PC-9 (cell line): ENCODE measurements around the gene MYCN. TPM values are rescaled to one million over a fixed set of nuclear protein-coding genes. Genes with fewer than 3 reads are reported as not detected.
"Not testable (repeated sequence)": the region's sequence is repeated elsewhere in the genome, so short reads cannot be mapped to it uniquely, and the experiment has no call there.

ENCODE experiments used
- BruUV-seq: library from RNA; stranded (reverse); fragments of 400-500 nt; replicated peaks from 2 replicates; lab custom pipeline; 2021; lab: Mats Ljungman, UMichigan
- CTCF ChIA-PET: fragments of 300-600 bp; sonication (Branson Sonifier 250); formaldehyde crosslinking; loops from one replicate; lab custom pipeline; 2022; ENCODE audit warnings: antibody characterized with exemption; lab: Charles Lee
- POLR2A ChIA-PET: fragments of 300-600 bp; sonication (Branson Sonifier 250); formaldehyde crosslinking; loops from one replicate; lab custom pipeline; 2022; ENCODE audit warnings: antibody characterized with exemption; ENCODE audit not compliant: unreplicated experiment; lab: Charles Lee
- DNase-seq, 2 experiments: peaks; one replicate each; pipeline versions ENCODE4 v3.0.0 to v3.0.0-alpha.2; 2015 to 2022; ENCODE audit warnings: mixed read lengths in 1 of 2
- H2AFZ ChIP-seq: fragments of 200-600 bp; sonication (generic); 2 replicates; pipeline ENCODE4 v1.8.1; 2017; ENCODE audit warnings: antibody characterized with exemption
- H3F3A ChIP-seq: fragments of 200-600 bp; sonication (generic); 2 replicates; pipeline ENCODE4 v1.8.1; 2017; ENCODE audit warnings: antibody characterized with exemption, mild to moderate bottlenecking, low read depth; ENCODE audit not compliant: insufficient read depth
- H3K27ac ChIP-seq: fragments of 200-600 bp; sonication (generic); 2 replicates; pipeline ENCODE4 v1.6.1; 2016; ENCODE audit warnings: mixed run types
- H3K27me3 ChIP-seq: fragments of 200-600 bp; sonication (generic); 2 replicates; pipeline ENCODE4 v1.6.1; 2016; ENCODE audit warnings: low read depth, mixed run types; ENCODE audit not compliant: insufficient read depth
- H3K36me3 ChIP-seq: fragments of 200-600 bp; sonication (generic); 2 replicates; pipeline ENCODE4 v1.6.1; 2016; ENCODE audit warnings: low read depth, mixed run types
- H3K4me1 ChIP-seq: fragments of 200-600 bp; sonication (generic); replicated peaks from 2 replicates; pipeline ENCODE4 v1.6.1; 2016; ENCODE audit warnings: mixed run types; ENCODE audit not compliant: insufficient read depth
- H3K4me2 ChIP-seq: fragments of 200-600 bp; sonication (generic); 2 replicates; pipeline ENCODE4 v1.6.1; 2017; ENCODE audit warnings: mixed run types
- H3K4me3 ChIP-seq: fragments of 200-600 bp; sonication (generic); 2 replicates; pipeline ENCODE4 v1.6.1; 2016; ENCODE audit warnings: mixed run types
- H3K79me2 ChIP-seq: fragments of 200-600 bp; sonication (generic); 2 replicates; pipeline ENCODE4 v1.6.1; 2017; ENCODE audit warnings: low read depth, mixed run types
- H3K9me2 ChIP-seq: fragments of 200-600 bp; sonication (generic); 2 replicates; pipeline ENCODE4 v1.8.1; 2017; ENCODE audit warnings: mild to moderate bottlenecking; ENCODE audit not compliant: insufficient read depth
- H3K9me3 ChIP-seq: fragments of 200-600 bp; sonication (generic); 2 replicates; pipeline ENCODE4 v1.8.1; 2016; ENCODE audit warnings: low read depth; ENCODE audit not compliant: insufficient read depth
- H4K20me1 ChIP-seq: fragments of 200-600 bp; sonication (generic); 2 replicates; pipeline ENCODE4 v1.8.1; 2017; ENCODE audit not compliant: insufficient read depth
- CTCF ChIP-seq: fragments of 200-600 bp; sonication (generic); conservative IDR thresholded peaks from 2 replicates; pipeline ENCODE4 v1.6.1; 2017; ENCODE audit warnings: mixed run types, antibody characterized with exemption, mild to moderate bottlenecking, moderate library complexity
- EZH2 ChIP-seq: fragments of 200-600 bp; sonication (generic); IDR thresholded peaks from 2 replicates; pipeline ENCODE4 v1.8.0; 2017; ENCODE audit warnings: antibody characterized with exemption, low read depth
- intact Hi-C: fragments of 100-400 bp; cut with micrococcal nuclease; formaldehyde crosslinking; loops from one replicate; pipeline ENCODE4 v1.10.0; 2022; ENCODE audit not compliant: unreplicated experiment
- total RNA-seq: library from RNA; stranded (reverse); gene quantifications from 2 replicates; pipeline ENCODE4 v1.2.3, GENCODE V29; 2021

MYCN gene
- total RNA-seq, 1 experiment from 2014 or later = not detected

- ChIA-PET POLR2A (no interaction called here), CTCF (no interaction called here)
- no TSS peak for BruUV-seq
- intact Hi-C loops = no loop called here
- Histone ChIP-seq H3K9me3 (no peaks in the 10 kb centered on the region), H3K4me3 (no peak overlapping the region), H2AFZ (no peak overlapping the region), H3F3A (no peaks in the 10 kb centered on the region), H3K27ac (no peak overlapping the region), H3K79me2 (no peaks in the 10 kb centered on the region), H3K4me2 (no peak overlapping the region), H3K36me3 (no peaks in the 10 kb centered on the region), H3K4me1 (no peaks in the 10 kb centered on the region), H4K20me1 (no peaks in the 10 kb centered on the region), H3K9me2 (no peaks in the 10 kb centered on the region), H3K27me3 (peaks cover 26% of the 10 kb centered on the region)
- TF ChIP-seq EZH2 (no peak), CTCF (no peak)
- DNase-seq = no peak
These were observed 28.1 kb upstream of the MYCN start for GRCh38 chr2:15912203-15912602.

GRCh38 chr2:15913146-15913545, 27.2 kb upstream of the MYCN start:
- Histone ChIP-seq H3K27ac (no peak overlapping the region), H3K4me1 (no peaks in the 10 kb centered on the region), H4K20me1 (no peaks in the 10 kb centered on the region), H3K4me3 (no peak overlapping the region), H3K27me3 (peaks cover 33% of the 10 kb centered on the region), H3K4me2 (no peak overlapping the region), H3K36me3 (no peaks in the 10 kb centered on the region), H3K9me2 (no peaks in the 10 kb centered on the region), H2AFZ (no peak overlapping the region), H3K9me3 (no peaks in the 10 kb centered on the region), H3K79me2 (no peaks in the 10 kb centered on the region), H3F3A (no peaks in the 10 kb centered on the region)
- DNase-seq = no peak
- BruUV-seq = no TSS peak
- CTCF ChIA-PET = no interaction called here
- intact Hi-C loops = no loop called here
- POLR2A ChIA-PET = no interaction called here
- TF ChIP-seq EZH2 (no peak), CTCF (no peak)

- no peaks in the 10 kb centered on the region for H3K4me1 ChIP-seq
These were observed 25.6 kb upstream of the MYCN start for GRCh38 chr2:15914596-15915385.

GRCh38 chr2:15915546-15915945, 24.8 kb upstream of the MYCN start:
- POLR2A ChIA-PET, DNase-seq, H4K20me1 ChIP-seq, H3K4me1 ChIP-seq, BruUV-seq, H3K4me3 ChIP-seq, H3K79me2 ChIP-seq, H3F3A ChIP-seq, H3K4me2 ChIP-seq, H2AFZ ChIP-seq, intact Hi-C loops, H3K36me3 ChIP-seq, H3K9me2 ChIP-seq, H3K9me3 ChIP-seq, H3K27ac ChIP-seq, CTCF ChIA-PET: not testable (repeated sequence)
- H3K27me3 ChIP-seq = peaks cover 55% of the 10 kb centered on the region; the same call in 1 of the 2 replicates

More at GRCh38 chr2:15914596-15915385, 25.6 kb upstream of the MYCN start:
- no peak overlapping the region for H3K4me2 ChIP-seq
- no peaks in the 10 kb centered on the region for H3K36me3 ChIP-seq
- CTCF ChIA-PET = no interaction called here
- H3K4me3 ChIP-seq = no peak overlapping the region
- H3K9me3 ChIP-seq = no peaks in the 10 kb centered on the region
- intact Hi-C loops = no loop called here
- BruUV-seq = no TSS peak
- peaks cover 47% of the 10 kb centered on the region; the same call in 1 of the 2 replicates for H3K27me3 ChIP-seq
- TF ChIP-seq EZH2 (no peak), CTCF (no peak)
- no peaks in the 10 kb centered on the region for H3K9me2 ChIP-seq
- POLR2A ChIA-PET = no interaction called here
- H3F3A ChIP-seq = no peaks in the 10 kb centered on the region
- no peak for DNase-seq
- no peaks in the 10 kb centered on the region for H3K79me2 ChIP-seq
- no peak overlapping the region for H2AFZ ChIP-seq
- H3K27ac ChIP-seq = no peak overlapping the region
- H4K20me1 ChIP-seq = no peaks in the 10 kb centered on the region
